T-helper 22 cell (primary cell): Measurements from ENCODE around the gene NEO1.

Experiments used
- DNase-seq: peaks from one replicate; pipeline ENCODE4 v3.0.0-alpha.2; 2020; ENCODE audit warnings: low read depth

The NEO1 gene, protein sequence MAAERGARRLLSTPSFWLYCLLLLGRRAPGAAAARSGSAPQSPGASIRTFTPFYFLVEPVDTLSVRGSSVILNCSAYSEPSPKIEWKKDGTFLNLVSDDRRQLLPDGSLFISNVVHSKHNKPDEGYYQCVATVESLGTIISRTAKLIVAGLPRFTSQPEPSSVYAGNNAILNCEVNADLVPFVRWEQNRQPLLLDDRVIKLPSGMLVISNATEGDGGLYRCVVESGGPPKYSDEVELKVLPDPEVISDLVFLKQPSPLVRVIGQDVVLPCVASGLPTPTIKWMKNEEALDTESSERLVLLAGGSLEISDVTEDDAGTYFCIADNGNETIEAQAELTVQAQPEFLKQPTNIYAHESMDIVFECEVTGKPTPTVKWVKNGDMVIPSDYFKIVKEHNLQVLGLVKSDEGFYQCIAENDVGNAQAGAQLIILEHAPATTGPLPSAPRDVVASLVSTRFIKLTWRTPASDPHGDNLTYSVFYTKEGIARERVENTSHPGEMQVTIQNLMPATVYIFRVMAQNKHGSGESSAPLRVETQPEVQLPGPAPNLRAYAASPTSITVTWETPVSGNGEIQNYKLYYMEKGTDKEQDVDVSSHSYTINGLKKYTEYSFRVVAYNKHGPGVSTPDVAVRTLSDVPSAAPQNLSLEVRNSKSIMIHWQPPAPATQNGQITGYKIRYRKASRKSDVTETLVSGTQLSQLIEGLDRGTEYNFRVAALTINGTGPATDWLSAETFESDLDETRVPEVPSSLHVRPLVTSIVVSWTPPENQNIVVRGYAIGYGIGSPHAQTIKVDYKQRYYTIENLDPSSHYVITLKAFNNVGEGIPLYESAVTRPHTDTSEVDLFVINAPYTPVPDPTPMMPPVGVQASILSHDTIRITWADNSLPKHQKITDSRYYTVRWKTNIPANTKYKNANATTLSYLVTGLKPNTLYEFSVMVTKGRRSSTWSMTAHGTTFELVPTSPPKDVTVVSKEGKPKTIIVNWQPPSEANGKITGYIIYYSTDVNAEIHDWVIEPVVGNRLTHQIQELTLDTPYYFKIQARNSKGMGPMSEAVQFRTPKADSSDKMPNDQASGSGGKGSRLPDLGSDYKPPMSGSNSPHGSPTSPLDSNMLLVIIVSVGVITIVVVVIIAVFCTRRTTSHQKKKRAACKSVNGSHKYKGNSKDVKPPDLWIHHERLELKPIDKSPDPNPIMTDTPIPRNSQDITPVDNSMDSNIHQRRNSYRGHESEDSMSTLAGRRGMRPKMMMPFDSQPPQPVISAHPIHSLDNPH (N-terminal part only)

DNA sequence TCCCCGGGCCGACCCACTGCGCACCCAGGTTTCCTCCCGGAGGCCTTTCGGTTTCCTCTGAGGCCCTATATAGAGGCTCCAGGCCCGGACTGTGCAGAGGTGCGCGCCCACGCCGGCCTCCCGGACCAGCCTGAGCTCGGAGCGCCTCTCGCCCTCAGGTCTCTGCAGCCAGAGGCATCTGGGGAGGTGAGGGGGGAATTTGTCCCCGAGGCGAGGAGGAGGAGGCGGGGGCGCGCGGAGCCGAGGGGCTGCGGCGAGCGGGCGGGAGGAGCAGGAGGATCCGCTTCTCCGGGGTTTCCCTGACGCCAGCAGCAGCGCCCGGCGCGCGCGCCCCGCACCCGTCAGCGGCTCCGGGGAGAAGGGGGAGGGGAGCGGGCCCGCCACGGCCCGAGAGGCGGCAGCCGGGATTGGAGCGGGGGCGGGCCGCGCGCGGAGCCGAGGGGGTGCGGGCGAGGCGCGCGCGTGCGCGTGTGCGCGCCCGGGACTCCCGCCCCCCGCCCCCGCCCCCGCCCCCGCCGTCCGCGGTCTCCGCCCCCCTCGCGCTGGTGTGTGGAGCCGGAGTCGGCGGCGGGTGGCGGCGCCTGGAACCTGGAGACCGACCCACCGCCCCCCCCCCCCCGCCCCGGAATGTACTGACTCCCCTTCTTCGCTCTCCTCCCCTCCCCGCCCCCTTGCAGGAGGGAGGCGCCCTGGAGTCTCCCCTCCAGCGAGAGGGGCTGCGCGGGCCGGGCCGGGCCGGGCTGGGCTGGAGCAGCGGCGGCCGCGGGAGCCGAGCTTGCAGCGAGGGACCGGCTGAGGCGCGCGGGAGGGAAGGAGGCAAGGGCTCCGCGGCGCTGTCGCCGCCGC is at the start of gene NEO1:
Gene NEO1, plus strand, starts transcription at position 657 of the 846 bp plus-strand sequence. CDS start 213 bp downstream, outside the sequence.
- DNase-seq = peak; percentile 79

DNA sequence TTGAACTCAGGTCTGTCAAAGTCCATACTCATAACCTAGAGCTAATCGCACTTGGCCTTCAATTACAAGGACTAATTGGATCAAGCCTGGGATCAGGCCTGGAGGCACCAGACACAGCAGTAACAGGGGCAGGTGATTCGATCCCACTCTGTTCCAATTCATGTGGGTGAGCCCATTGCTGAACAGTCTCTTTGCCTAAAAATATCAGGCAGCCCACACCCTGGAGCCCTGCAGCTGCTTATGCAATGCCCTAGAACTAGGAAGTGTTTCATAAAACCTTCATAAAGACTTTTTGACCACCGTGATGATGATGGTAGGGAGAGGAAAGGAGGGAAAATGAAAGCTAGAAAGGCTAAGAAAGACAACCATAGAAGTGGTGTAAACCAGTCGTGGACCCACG is 47.8 kb upstream of the NEO1 start:
- no peak for DNase-seq

DNA sequence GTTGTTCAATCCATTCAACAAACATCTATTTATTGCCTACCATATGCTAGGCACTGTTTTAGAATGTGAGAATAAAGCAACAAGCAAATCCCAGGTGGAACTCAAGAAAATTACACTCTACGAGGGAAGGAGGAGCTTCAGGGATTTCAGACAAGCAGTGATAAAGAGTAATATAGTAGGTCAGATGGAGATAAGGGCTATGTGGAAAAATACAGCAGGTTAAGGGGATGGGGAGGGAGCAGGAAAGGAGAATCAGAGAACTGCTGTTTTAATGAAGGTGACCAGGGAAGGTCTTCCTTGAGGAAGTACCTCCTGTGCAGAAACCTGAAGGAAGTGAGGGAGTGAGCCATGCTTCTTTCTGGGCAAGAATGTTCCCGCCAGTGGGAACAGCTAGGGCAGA is 47.2 kb upstream of the NEO1 start:
- DNase-seq = no peak

DNA sequence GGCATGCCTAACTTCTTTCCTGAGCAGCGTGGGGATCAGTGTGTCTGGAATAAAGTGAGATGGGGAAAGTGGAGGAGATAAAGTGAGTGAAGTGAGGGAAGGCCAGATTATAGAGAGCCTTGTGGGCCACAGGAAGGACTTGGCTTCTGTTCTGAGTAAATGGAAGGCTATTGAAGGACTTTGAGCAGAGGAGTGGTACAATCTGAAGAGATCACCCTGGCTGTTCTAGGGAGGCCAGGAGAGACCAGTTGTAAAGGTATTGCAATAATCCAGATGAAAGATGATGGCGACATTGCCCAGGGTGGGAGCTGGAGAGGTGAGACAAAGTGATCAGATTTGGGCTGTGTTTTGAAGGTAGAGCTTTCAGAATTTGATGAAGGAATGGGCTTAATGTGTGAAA is 46.8 kb upstream of the NEO1 start:
- DNase-seq = no peak

DNA sequence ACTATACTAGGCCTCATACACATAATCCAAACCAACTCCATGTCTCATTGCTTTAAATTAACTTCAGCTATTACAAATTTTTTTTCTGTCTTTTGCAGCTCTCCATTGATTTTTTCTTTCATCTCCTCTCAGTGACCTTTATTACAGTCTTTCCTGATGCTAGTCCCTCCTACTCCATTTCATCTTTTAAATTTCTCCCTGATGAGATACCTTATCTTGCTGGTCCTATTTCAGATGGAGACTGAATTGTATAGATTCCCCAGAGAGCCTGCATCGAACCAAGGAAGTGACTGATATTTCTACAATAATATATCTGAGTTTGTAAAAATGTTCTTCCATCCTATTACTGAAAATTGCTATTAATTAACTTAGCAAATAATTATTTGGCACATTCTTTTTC is 45.7 kb upstream of the NEO1 start:
- no peak for DNase-seq

DNA sequence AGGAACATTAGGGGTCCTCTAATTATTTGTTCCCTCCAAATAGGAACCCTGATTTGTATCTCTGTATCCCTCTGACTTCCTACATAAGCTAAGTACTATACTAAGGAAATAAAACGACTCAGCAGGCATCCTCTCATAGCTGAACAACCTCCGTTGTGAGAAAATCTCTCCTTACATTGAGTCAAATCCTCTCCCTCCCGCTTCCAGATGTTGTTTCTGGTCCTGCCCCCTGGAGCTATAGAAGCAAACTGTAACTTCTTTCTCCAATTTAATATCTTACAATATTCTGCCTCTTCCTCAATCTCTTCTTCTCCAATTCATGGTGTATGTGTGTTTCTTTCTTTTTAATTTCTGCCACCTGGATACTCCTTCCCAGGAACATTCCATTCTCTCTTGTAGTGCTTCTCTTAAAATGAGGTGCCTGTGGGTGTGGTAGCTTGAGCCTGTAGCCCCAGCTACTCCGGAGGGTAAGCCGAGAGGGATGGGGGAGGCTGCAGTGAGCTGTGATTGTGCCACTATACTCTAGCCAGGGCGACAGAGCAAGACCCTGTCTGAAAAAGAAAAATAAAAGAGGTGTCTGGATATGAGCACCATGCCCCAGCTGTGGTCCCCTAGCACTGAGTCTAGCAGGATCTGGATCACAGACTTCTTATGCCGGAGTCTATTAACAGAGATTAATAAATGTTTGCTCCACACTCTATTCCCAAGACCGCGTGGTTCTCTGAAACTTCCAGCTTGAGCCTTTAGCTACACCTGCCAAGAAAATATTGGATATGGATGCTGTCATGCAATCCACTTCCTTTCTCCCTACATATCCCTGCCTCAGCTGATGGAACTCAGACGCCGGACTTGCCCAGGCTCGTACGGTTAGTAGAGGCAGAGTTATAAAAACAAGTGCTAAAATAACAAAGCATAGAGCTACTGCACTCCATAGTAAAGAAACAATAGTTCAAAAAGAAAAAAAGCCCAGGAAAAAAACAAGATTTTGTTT is 42.9 kb upstream of the NEO1 start:
- no peak for DNase-seq

DNA sequence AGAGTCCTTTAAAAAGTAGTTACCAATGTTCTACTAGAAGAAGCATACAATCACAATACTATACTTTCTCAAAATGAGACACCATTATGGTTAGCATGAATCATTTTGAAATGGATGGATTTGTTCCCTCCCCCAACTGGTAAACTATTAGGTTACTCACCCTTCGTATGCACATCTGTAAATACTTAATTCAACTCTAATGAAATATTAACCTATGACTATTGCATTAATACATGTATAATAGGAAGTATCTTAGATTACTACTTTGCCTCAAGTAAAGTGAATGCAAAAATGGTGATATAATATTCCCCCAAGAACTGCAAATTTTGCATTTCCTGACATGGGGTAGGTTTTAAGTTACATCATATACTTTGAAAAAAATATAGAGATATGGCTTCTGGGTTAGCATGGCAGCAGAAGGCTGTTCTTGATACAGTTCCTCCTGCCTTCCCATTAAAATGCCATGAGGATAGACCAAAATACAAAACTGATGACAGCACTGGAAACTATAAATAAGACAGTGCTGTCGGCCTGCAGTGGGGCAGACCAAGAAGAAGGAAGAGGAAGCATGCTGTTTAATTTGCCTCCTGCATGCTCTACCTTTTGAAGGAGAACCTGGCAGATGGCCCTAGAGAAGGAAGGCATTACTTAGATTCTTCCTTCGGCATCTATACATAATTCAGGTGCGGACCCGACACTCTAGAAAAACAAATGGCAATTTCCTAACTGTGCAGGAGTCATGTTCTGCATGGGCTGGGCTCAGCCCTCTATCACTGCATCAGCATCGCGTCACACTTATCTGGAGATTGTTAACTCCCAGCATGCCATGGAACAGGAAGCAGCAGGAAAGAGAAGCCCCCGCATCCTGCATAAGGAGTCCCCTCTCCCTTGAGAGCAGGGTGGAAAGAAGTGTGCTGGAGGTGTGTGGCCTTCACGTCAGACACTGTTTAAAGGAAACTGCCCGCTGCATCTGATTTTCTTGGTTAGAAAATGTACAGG is 41.8 kb upstream of the NEO1 start:
- DNase-seq = no peak

DNA sequence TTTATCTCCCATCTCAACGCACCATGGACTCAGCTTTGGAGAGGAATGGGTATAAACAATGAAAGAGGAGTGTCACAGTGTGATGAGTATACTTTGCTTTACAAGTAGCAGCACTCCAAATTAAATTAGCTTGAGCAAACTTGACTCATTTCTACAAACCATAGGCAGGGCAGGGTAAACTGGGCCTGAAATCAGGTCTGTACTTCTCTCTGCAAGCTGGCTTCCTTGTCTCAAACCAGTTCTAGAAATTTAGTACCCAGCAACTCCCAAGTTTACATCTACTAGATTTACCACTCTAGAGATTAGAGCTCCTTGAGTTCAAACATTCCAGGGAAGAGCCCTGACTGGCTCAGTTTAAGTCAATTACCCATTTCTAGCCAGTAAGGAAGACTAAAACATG is 37.4 kb upstream of the NEO1 start:
- no peak for DNase-seq

DNA sequence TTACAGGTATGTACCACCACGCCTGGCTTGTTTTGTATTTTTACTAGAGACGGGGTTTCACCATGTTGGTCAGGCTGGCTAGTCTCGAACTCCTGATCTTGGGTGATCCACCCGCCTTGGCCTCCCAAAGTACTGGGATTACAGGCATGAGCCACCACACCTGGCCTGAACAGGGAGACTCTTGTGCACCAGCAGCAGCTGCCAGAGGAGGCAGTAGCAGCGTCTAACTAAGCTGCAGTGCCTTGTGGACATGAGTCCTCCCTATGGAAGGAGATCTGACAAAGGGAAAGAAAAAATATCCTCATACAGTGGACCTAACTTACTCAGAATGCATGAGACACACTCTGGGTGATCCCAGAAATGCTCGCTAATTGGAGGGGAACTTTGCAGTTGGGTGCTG is 36.8 kb upstream of the NEO1 start:
- DNase-seq = no peak

DNA sequence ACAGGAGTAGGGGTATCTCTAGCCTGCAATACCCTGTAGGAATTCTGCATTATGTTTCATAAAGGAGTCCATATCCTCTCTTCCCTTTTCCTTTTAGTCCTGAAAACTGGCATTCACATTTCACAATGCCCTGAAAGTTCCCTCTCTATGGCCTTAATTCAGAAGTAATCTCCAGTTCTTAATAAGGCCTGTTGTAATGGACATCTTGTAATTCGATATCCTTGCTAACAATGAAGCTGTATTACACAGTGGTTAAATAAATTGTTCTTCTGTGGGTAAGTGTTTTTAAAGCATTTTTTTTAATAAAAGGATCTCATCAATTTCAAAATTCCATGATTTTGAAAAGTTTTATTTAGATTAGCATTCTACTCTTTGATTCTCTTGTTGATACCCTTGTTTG is 34.3 kb upstream of the NEO1 start:
- no peak for DNase-seq

DNA sequence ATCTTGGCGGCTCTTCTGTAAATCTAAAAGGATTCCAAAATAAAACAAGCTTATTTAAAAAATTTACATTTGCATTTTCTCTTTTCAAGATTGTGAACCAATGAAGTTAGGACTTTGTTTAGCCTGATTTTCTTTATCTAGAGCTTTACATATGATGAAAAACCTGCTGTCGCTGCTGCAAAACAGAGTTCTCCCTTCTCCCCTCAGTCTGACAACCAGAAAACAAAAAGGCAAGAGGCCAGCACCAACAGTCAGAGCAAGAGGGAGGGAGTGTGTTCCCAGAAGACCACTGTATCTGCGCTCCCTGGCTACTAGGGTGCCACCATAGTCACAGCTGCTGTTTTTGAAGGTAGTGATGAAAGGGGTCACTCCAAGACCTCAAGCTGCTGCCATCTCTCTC is 33.1 kb upstream of the NEO1 start:
- DNase-seq = no peak

DNA sequence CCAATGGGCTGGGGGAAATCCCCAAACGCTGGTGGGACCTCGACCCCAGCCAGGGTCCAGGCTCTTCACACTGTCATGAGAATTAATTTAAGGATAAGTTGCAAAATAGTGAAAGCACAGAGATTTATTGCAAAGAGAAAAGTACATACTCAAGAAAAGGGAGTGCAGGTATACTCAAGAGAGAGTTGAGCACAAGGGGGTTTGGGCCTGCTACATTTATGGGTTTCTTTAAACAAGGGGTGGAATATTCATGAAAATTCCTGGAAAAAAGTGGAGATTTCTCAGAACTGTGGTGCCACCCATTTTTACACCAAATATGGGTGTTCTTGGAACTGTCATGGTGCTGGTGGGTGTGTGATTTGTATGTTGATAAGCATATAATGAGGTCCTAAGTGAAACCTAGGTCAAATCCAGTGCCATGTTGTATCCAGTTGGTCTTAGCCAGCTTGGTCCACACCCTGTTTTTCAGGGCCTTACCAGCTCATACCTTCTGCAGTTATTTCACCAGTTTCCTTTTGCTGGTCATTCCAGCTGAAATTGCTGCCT is 32.6 kb upstream of the NEO1 start:
- no peak for DNase-seq

DNA sequence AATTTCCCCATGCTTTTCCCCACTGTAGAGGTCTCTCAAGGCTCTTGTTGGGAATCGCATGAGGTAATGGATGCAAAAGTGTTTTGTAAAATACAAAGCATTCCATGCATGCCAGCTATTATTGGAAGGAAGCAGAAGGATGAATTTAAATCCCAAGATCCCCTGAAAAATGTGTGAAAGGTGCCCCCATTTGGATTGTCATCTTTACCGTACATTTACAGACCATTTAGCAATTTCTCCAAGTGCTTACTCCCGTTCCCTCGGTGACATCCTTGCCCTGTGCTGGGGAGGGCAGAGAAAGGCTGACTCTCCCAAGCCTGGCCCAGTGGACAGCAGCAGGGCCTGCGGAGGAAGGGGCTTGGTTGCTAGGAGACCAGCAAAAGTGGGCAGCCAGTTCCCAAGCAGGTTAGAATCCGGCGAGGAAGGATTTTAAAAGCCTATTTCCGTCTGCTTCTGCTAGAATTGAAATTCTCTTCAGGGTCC is 31.1 kb upstream of the NEO1 start:
- DNase-seq = no peak

DNA sequence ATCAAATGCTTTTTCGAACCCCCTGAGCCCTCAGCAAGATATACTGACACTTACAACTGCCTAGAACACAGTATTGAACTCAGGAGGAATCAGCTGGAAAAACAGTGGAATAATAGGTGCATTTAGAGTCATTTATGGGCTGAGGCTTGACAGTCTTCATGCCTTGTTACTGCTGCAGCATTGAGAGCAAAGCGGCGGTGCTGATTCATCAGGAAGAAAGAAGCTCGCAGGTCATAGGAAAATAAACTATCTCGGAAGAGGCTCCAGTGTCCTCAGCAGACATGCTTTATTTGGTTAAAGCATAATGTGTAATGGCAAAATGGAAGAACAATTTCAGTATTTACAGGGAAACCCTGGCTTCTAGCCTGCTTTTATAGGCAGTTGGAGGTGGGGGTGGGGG is 30.1 kb upstream of the NEO1 start:
- DNase-seq = no peak

DNA sequence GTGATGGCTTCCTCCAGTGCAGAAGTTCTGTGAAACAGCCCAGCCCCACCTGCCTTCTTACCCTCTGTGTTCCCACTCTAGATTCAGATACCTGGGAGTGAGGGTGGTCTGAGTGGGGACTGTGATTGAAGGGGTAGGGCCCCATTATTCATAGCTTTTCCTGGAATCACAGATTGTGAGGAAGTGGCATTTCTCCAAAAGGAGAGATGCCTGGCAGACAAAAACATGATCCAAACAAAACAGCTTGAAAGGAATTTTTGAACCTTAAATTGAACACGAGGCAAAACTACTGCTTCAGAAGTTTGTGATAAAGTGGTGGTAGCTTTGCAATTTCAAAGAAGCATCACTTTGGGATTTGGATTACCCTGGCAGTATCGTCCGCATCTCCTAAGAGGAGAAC is 29.2 kb upstream of the NEO1 start:
- no peak for DNase-seq

DNA sequence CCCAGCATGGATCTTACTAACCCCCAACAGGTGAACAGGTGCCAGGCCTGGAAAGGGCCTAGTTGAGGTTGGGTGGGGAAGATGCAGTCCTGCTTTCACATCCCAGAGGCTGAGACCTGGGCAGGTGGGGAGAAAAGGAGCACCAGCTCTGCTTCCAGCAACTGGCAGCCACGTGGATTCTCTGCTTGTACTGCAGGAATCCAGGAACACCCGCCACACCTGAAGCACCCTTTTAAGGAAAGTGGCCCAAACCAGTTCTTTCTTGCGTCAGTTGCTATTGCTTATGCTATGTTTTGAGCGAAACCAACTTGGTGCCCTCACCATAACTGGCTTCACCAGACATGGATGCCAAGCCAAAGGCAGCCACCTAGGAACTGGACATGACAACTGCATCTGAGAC is 28.1 kb upstream of the NEO1 start:
- DNase-seq = no peak

DNA sequence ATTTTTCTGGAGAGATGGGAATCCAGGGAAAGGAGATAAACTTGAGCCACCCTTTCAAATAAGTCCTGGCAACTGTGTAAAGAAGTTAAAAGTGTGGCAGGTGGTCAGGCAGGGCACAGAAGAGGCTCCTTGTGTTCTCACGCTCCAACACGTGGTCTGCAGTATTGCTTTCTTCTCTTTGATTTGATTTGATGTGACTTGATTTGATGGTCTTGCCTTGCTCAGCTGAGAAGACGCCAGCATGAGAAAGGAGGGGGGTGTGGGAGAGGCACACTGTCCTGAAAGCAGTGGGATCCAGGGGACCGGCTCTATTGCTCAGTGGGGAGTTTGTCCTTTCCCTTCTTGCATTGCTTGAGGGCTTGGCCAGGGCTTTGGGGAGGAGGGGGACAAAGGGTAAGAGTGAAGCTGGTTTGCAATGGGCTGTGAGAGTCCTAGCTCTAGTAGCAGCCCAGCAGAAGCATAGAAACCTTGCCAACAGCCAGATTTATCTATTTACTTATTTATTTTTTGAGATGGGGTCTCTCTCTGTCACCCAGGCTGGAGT is 25.7 kb upstream of the NEO1 start:
- no peak for DNase-seq

DNA sequence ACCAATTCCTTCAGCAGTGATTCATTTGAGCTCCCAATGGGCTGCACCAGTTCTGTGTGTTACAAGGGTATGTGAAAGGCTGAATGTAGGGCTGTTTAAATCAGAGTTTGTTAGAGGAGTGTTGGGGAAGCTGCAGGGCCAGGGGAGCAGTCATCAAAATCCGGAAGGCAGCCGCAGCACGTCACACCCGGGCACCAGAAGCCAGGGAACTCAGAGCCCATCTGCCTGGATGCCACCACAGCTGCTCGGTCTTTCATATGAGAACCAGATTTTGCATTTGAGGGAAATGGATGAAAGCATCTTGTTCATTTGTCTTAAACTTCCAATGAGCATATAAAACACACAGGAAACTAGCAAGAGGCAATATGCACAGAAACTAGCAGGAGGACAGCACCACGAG is 24.2 kb upstream of the NEO1 start:
- DNase-seq = no peak
